Measurements from ENCODE around the gene TAS1R3.
A peak's percentile ranks its signal among the peaks of the same experiment; 100 is the strongest.

TAS1R3 gene

DNA sequence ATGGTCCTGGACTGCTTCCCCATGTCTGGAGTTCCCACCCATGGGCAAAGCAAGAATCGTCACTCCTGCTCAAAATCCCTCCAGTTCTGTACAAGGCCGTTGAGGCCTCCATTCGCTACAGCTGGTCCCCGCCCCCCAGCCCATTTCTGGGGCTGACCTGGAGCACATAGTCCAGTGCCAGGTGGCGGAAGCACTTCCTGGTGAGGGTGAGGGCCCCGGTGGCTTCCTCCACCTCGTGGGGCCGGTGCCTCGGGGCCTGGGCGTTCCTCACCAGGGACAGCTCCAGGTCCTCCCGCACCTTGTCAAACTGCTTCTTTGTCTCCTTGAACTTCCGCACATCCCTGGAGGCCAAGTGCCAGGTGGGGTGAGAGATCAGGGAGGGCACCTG is 30.7 kb upstream of the TAS1R3 start:
- H3K27ac ChIP-seq (ENCODE audit: low read depth, low read length) = no peak overlapping the region
- H3K4me3 ChIP-seq (ENCODE audit: insufficient read depth, low read length, poor library complexity, severe bottlenecking) = no peak overlapping the region
- H3K27me3 ChIP-seq (ENCODE audit: low read length) = no peaks in the 10 kb centered on the region
- TF ChIP-seq EZH2phosphoT487 (conservative IDR thresholded peaks at IDR 0.05; ENCODE audit: low read length) = no peak
- TF ChIP-seq, protein P1, sequence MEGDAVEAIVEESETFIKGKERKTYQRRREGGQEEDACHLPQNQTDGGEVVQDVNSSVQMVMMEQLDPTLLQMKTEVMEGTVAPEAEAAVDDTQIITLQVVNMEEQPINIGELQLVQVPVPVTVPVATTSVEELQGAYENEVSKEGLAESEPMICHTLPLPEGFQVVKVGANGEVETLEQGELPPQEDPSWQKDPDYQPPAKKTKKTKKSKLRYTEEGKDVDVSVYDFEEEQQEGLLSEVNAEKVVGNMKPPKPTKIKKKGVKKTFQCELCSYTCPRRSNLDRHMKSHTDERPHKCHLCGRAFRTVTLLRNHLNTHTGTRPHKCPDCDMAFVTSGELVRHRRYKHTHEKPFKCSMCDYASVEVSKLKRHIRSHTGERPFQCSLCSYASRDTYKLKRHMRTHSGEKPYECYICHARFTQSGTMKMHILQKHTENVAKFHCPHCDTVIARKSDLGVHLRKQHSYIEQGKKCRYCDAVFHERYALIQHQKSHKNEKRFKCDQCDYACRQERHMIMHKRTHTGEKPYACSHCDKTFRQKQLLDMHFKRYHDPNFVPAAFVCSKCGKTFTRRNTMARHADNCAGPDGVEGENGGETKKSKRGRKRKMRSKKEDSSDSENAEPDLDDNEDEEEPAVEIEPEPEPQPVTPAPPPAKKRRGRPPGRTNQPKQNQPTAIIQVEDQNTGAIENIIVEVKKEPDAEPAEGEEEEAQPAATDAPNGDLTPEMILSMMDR (IDR thresholded peaks at IDR 0.05; ENCODE audit: insufficient read depth, low read length, poor library complexity, severe bottlenecking) = no peak
- H3K9me3 ChIP-seq (ENCODE audit: insufficient read depth, low read length) = no peaks in the 10 kb centered on the region
- no peaks in the 10 kb centered on the region; the same call in 1 of the 2 replicates for H3K79me2 ChIP-seq (ENCODE audit: insufficient read depth, low read length)
- no peaks in the 10 kb centered on the region for H3F3A ChIP-seq (ENCODE audit: insufficient read depth)
- no peaks in the 10 kb centered on the region; the same call in 1 of the 2 replicates for H4K20me1 ChIP-seq (ENCODE audit: low read depth, low read length)
- no peak overlapping the region for H3K4me2 ChIP-seq (ENCODE audit: low read depth, low read length, poor library complexity, severe bottlenecking)
- no peaks in the 10 kb centered on the region for H3K36me3 ChIP-seq (ENCODE audit: low read length)
- H2AFZ ChIP-seq (ENCODE audit: low read depth, low read length, severe bottlenecking) = no peak overlapping the region
- H3K9me2 ChIP-seq (replicated peaks; ENCODE audit: insufficient read depth, low read length) = no peaks in the 10 kb centered on the region
- H3K9ac ChIP-seq (ENCODE audit: low read length) = no peak overlapping the region

DNA sequence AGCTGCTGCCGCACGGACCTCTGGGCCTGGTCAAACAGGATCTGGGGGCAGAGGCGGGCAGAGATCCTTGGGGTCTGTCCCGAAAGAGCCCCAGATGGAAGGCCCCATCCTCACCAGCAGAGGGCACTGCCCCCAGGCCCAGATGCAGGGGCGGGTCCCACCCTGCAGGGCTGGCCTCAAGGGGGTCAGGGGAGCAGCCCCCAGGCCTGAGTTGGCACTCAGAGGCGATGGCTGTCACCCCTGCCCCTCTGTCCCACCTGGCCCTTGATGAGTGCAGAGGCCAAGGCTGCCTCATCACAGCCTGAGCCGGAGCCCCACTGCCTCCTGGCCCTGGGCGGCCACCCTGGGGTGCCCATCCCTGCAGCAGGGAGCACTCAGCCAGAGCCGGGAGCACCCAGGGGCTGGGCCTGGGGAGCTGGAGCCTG is 29.1 kb upstream of the TAS1R3 start:
- TF ChIP-seq, protein P1 (IDR thresholded peaks at IDR 0.05; ENCODE audit: insufficient read depth, low read length, poor library complexity, severe bottlenecking) = peak; percentile 54
- no peak for TF ChIP-seq EZH2phosphoT487 (conservative IDR thresholded peaks at IDR 0.05; ENCODE audit: low read length)

DNA sequence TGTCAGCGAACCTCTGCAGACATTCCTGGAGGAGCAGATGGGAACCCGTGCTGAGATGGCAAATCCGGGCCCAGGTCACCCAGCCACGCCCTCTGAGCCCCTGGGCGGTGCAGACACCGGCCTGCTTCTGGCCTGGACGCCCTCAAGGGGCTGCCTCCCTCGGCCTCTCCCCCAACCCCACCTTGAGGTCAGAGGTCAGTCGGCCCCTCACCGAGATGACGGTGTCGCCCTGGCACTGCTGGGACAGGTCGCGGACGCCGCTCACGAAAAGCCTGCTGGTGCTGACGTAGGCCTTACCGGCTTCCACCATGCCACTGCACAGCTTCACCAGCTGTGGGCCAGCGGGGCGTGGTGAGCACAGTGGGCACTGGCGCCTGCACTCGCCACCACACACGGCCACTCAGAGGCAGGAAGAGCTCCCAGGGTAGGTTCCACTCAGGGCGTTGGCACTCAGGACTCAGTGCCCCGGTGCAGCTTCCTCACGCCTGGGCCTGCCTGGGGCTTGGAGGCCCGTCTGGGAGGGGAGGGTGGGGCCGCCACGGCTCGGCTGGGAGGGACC is 28.1 kb upstream of the TAS1R3 start:
- H3K9me2 ChIP-seq (replicated peaks; ENCODE audit: insufficient read depth, low read length) = no peaks in the 10 kb centered on the region
- no peak overlapping the region for H3K4me2 ChIP-seq (ENCODE audit: low read depth, low read length, poor library complexity, severe bottlenecking)
- H3K9me3 ChIP-seq (ENCODE audit: insufficient read depth, low read length) = no peaks in the 10 kb centered on the region
- no peak overlapping the region for H3K9ac ChIP-seq (ENCODE audit: low read length)
- no peak for TF ChIP-seq EZH2phosphoT487 (conservative IDR thresholded peaks at IDR 0.05; ENCODE audit: low read length)
- TF ChIP-seq, protein P1 (IDR thresholded peaks at IDR 0.05; ENCODE audit: insufficient read depth, low read length, poor library complexity, severe bottlenecking) = no peak
- H3K27me3 ChIP-seq (ENCODE audit: low read length) = no peaks in the 10 kb centered on the region
- no peaks in the 10 kb centered on the region for H3K36me3 ChIP-seq (ENCODE audit: low read length)
- H3K4me3 ChIP-seq (ENCODE audit: insufficient read depth, low read length, poor library complexity, severe bottlenecking) = no peak overlapping the region
- H3F3A ChIP-seq (ENCODE audit: insufficient read depth) = no peaks in the 10 kb centered on the region; the same call in 1 of the 2 replicates
- no peak overlapping the region for H2AFZ ChIP-seq (ENCODE audit: low read depth, low read length, severe bottlenecking)
- no peak overlapping the region for H3K27ac ChIP-seq (ENCODE audit: low read depth, low read length)
- H4K20me1 ChIP-seq (ENCODE audit: low read depth, low read length) = no peaks in the 10 kb centered on the region; the same call in 1 of the 2 replicates
- peaks cover 4% of the 10 kb centered on the region for H3K79me2 ChIP-seq (ENCODE audit: insufficient read depth, low read length)

More for the DNA sequence above, 29.1 kb upstream of the TAS1R3 start:
- H2AFZ ChIP-seq (ENCODE audit: low read depth, low read length, severe bottlenecking) = no peak overlapping the region
- no peak overlapping the region for H3K9ac ChIP-seq (ENCODE audit: low read length)
- no peaks in the 10 kb centered on the region; the same call in 1 of the 2 replicates for H3F3A ChIP-seq (ENCODE audit: insufficient read depth)
- no peaks in the 10 kb centered on the region for H3K9me2 ChIP-seq (replicated peaks; ENCODE audit: insufficient read depth, low read length)
- no peaks in the 10 kb centered on the region for H3K36me3 ChIP-seq (ENCODE audit: low read length)
- no peaks in the 10 kb centered on the region for H3K27me3 ChIP-seq (ENCODE audit: low read length)
- no peak overlapping the region for H3K27ac ChIP-seq (ENCODE audit: low read depth, low read length)
- no peak overlapping the region for H3K4me3 ChIP-seq (ENCODE audit: insufficient read depth, low read length, poor library complexity, severe bottlenecking)
- no peaks in the 10 kb centered on the region; the same call in 1 of the 2 replicates for H4K20me1 ChIP-seq (ENCODE audit: low read depth, low read length)
- no peaks in the 10 kb centered on the region; the same call in 1 of the 2 replicates for H3K79me2 ChIP-seq (ENCODE audit: insufficient read depth, low read length)
- H3K9me3 ChIP-seq (ENCODE audit: insufficient read depth, low read length) = no peaks in the 10 kb centered on the region
- H3K4me2 ChIP-seq (ENCODE audit: low read depth, low read length, poor library complexity, severe bottlenecking) = no peak overlapping the region

All from SU-DHL-6 (cell line).